22Rv1 (cell line): ENCODE measurements around the gene STIM1.

Experiments used
- H3K27ac ChIP-seq: fragments of 450-650 bp; 2 replicates; pipeline ENCODE4 v1.5.1; 2017
- ZFX ChIP-seq: fragments of 450-650 bp; IDR thresholded peaks from 2 replicates; pipeline ENCODE4 v1.6.1; 2017; ENCODE audit warnings: antibody characterized with exemption, borderline replicate concordance
- TF ChIP-seq, protein P1 (sequence below): fragments of 450-650 bp; IDR thresholded peaks from 2 replicates; pipeline ENCODE4 v1.5.1; 2017; ENCODE audit warnings: mild to moderate bottlenecking

STIM1 gene

DNA sequence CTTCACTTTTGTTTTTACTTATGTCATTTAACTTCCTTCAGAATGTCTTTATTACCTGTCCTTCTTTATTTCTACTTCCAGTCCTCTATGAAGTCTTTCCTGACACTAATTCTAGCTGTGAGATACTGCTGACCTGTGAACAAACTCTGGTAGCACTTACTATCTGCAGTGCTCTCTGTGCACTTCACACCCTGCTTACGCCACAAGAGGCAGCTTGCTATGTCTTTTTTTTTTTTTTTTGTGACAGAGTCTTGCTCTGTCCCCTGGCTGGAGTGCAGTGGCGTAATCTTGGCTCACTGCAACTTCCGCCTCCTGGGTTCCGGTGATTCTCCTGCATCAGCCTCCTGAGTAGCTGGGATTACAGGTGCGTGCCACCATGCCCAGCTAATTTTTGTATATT lies 10.7 kb downstream of the STIM1 start:
- H3K27ac ChIP-seq = no peak overlapping the region
- no peak for TF ChIP-seq ZFX
- TF ChIP-seq, protein P1, sequence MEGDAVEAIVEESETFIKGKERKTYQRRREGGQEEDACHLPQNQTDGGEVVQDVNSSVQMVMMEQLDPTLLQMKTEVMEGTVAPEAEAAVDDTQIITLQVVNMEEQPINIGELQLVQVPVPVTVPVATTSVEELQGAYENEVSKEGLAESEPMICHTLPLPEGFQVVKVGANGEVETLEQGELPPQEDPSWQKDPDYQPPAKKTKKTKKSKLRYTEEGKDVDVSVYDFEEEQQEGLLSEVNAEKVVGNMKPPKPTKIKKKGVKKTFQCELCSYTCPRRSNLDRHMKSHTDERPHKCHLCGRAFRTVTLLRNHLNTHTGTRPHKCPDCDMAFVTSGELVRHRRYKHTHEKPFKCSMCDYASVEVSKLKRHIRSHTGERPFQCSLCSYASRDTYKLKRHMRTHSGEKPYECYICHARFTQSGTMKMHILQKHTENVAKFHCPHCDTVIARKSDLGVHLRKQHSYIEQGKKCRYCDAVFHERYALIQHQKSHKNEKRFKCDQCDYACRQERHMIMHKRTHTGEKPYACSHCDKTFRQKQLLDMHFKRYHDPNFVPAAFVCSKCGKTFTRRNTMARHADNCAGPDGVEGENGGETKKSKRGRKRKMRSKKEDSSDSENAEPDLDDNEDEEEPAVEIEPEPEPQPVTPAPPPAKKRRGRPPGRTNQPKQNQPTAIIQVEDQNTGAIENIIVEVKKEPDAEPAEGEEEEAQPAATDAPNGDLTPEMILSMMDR = no peak

DNA sequence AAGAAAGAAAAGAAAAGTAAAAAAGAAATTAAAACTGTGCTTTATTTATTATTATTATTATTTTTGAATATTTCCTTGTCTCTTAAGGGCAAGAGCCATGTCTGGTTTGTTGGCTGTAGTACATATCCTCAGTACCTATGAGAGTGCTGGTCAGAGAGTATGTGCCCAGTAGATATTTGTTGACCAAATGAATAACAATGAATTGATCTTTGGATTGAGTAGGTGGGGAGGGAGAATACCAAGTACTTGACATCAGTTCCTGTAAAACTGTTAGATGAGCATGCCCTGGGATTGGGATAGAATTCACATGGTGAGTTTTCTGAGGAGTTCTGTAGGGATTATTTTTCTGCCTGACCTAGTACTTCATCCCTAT lies 11.4 kb downstream of the STIM1 start:
- no peak overlapping the region for H3K27ac ChIP-seq
- TF ChIP-seq, protein P1 = no peak
- TF ChIP-seq ZFX = no peak

DNA sequence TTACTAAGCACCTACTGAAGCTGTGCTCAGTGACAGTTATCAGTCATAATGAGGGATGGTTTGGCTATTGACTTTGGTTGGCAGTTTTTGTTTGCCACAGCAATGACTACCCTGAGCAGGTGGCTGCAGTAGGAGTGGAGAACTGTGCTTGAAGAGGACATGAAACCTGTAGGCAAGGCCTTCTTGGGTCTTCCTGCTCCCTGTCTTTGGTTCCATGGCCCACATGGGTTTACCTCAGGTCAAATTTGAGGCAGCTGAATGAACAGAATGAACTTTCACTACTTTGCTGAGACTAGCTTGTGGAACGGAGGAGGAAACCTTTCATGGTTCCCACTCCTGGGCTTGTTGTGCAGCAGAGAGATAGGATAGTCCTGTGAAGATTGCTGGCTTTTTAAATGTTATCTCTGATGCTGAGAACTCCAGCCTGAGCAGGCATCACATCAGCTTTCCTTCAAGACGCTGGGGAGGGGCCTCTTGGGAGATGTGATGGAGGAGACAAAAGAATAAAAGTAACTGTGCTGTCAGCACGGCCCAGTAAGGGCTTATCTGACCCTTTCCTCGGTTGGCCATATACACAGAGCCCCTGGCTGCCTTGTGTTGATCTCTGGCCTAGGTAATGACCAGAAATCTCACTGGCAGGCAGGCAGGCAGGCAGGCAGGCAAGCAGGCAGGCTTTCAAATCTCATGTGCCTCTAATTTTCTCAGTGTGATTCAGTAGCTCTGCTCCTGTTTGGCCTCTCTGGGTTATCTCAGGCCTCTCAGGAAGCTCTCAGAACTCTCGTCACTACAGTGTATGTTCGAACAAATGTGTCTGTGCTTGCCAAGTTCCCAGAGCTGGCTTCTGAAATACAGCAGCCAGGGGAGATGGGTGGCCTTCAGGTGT lies 12.0 kb downstream of the STIM1 start:
- H3K27ac ChIP-seq = no peak overlapping the region
- TF ChIP-seq, protein P1 = no peak
- no peak for TF ChIP-seq ZFX

DNA sequence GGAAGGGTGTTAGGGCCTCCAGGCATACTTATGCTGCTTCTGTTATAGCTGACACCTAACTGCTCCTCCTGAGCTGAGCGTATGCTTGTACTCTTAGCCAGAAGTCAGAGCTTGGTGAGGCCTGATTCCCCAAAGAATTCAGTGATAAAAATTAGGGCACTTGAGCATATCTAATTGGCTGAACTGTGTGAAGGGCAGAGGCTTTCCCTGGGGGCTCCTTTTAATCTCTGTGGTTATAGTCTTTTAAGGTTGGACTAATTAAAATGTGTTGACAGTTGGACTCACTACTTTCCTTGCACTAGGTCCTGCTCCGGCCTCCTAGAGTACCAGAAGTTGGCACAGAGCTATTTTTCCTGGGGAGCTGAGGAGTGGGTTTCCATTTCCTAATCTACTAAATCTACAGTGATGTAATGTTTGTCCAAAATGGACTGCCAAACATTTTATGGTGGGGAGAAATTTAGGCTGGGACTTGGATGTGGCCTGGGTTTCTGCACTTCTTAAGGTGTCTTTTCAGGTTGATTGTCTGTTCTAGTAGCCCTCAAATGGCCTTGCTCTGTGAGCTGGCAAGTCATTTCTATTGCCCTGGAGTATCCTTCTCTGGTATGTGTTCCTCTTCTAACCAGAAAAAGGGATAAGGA lies 18.4 kb downstream of the STIM1 start:
- no peak for TF ChIP-seq ZFX
- TF ChIP-seq, protein P1 = no peak
- H3K27ac ChIP-seq = no peak overlapping the region

DNA sequence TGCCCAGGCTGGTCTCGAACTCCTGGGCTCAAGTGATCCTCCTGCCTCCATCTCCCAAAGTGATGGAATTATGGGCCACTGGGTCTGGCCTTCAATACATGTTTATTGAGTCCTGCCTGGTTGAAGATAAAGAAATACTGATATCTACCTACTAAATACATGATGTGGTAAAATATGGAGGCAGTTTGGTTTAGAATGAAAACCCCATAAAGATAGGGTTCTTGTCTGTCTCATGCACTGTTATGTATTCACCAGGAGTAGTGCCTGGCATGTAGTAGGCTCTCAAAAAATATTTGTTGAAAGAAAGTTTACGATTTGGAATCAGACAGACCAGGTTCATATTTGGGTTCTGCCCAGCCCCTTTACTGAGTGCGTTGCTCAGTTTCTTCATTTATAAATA lies 21.1 kb downstream of the STIM1 start:
- H3K27ac ChIP-seq = no peak overlapping the region
- TF ChIP-seq, protein P1 = no peak
- no peak for TF ChIP-seq ZFX

DNA sequence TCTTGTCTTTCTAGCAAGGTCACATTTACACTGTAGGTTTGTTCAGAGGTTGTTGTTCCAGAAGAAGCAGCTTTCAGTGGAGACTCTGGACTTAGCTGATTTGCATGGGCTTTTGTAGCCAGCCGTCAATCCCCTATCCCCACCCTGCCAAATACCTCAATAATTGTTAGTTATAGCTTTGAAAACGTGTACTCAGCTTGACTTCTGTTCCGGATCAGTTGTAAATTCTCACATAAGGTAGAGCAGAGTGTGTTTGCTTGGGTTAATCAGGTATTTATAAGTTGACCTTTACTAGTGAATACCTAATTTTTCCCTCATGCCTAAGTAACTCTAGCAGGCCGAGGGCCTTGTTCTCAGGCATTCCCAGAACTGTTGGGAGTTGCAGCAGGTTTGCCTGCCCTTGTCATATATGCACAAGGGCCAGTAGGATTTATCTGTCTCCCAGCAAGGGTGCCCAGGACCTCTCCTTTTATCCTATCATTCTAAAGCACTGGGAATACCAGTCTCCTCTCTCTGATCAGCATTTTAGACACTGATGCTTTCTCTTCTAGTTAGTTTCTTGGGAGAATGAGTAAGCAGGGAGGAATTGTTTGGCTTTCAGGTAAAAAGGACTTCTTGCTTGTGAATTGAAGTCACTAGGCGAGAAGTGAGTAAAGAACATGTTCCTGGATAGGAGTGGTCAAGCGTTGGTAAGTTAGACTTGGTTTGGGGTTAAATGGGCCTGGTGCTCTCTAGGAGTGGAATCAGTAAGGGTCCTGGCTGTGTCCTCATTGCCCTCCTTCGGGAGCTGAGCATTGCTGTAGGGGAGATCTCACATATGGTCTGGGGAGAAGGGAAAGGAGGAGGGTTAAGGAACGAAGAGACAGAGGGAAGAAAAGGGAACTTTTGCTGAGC lies 22.1 kb downstream of the STIM1 start:
- H3K27ac ChIP-seq = no peak overlapping the region
- TF ChIP-seq ZFX = no peak
- TF ChIP-seq, protein P1 = no peak
